ENCODE measurements around the gene HBA1.
"Not testable (repeated sequence)": the region's sequence is repeated elsewhere in the genome, so short reads cannot be mapped to it uniquely, and the experiment has no call there.

The HBA1 gene

DNA sequence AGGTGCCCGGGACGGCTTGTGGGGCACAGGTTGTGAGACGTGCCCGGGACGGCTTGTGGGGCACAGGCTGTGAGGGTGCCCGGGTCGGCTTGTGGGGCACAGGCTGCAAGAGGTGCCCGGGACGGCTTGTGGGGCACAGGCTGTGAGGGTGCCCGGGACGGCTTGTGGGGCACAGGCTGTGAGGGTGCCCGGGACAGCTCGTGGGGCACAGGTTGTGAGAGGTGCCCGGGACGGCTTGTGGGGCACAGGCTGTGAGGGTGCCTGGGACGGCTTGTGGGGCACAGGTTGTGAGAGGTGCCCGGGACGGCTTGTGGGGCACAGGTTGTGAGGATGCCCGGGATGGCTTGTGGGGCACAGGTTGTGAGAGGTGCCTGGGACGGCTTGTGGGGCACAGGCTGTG lies 16.2 kb upstream of the HBA1 start:
- not testable (repeated sequence) for DNase-seq (ENCODE audit: low spot score)

- DNase-seq (ENCODE audit: low spot score): no peak
Measured at GRCh38 chr16:160691-161190, 15.7 kb upstream of the HBA1 start.

DNA sequence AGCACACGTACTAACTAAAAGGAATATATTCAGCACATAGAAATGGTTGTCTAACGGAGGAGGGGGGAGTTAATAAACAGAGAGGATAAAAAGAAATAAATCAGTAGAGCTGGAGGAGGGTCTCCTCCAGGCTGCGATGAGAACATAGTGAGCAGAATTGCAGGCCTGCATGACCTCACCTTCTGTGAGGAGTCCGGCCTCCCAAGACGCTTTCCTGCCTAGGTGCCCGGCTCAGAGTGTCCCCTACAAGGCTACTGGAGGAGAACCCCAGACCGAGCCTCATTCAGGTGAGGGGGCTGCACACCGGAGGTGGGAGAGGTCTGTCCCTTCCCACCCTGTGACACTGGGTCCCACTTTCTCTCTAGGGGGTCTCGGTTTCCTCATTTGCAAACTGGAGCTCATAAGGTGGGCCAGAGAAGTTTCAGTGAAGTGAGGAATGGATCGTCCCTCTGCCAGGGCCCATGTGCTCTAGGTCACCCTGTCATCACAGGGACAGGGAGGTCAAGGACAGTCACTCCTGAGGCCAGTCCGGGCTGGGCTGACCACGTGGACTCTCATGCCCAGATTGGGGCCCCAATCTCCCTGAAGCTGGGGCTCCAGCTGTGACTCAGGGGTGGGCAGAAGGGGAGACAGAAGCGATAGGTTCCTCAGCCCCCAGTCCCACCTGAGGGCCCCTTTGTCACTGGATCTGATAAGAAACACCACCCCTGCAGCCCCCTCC lies 14.0 kb upstream of the HBA1 start:
- no peak for DNase-seq (ENCODE audit: low spot score)

DNA sequence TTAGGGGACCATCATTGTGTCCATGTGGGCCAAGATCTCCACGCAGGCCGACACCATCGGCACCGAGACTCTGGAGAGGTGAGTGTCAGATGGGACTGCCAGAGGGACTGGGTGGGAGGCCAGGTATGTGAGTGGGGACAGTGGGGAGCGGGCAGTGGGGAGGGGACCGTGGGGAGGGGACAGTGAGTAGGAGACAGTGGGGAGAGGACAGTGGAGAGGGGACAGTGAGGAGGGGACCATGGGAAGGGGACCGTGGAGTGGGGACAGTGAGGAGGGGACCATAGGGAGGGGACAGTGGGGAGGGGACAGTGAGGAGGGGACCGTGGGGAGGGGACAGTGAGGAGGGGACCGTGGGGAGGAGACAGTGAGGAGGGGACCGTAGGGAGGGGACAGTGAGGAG lies 13.3 kb upstream of the HBA1 start:
- not testable (repeated sequence) for DNase-seq (ENCODE audit: low spot score)

GRCh38 chr16:163696-164095 lies 12.8 kb upstream of the HBA1 start:
- not testable (repeated sequence) for DNase-seq (ENCODE audit: low spot score)

DNA sequence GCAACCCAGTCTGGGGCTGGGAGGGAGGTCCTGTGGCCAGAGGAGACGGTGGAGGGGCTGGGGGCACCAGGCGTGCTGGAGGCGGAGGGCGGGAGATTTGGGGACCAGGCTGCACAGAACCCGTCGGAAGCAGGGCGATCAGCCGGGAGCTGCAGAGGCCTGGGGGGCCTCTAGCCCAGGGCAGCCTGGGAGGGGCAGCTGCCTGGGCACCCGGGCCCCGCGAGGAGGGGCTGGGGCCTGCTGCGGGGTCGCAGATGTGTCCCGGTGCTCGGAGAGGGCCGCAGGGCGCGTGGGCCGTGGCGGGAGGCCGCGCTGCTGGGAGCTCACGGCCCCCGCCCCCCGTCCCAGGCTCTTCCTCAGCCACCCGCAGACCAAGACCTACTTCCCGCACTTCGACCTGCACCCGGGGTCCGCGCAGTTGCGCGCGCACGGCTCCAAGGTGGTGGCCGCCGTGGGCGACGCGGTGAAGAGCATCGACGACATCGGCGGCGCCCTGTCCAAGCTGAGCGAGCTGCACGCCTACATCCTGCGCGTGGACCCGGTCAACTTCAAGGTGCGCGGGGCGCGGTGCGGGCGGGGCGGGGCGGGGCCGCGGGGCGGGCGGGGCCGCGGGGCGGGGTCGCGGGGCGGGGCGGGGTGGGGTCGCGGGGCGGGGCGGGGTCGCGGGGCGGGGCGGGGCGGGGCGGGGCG lies 12.2 kb upstream of the HBA1 start:
- DNase-seq (ENCODE audit: low spot score): not testable (repeated sequence)

DNA sequence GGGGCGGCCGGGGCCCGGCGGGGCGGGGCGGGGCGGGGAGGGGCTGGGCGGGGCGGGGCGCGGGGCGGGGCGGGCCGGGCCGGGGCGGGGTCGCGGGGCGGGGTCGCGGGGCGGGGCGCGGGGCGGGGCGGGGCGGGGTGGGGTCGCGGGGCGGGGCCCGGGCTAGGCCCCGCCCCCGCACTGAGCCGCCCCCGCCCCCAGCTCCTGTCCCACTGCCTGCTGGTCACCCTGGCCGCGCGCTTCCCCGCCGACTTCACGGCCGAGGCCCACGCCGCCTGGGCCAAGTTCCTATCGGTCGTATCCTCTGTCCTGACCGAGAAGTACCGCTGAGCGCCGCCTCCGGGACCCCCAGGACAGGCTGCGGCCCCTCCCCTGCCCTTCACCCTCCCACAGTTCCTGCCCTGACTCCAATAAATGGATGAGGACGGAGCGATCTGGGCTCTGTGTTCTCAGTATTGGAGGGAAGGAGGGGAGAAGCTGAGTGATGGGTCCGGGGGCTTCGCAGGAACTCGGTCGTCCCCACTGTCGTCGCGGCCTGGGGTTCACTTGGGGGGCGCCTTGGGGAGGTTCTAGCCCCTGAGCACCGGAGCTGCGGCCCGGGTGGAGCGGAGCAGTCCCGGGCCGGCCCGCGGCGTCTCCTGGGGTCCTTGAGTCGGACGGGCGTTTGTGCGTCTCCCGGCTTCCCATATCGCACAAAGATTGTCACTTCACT lies 11.5 kb upstream of the HBA1 start:
- DNase-seq (ENCODE audit: low spot score): peak; percentile 88

DNA sequence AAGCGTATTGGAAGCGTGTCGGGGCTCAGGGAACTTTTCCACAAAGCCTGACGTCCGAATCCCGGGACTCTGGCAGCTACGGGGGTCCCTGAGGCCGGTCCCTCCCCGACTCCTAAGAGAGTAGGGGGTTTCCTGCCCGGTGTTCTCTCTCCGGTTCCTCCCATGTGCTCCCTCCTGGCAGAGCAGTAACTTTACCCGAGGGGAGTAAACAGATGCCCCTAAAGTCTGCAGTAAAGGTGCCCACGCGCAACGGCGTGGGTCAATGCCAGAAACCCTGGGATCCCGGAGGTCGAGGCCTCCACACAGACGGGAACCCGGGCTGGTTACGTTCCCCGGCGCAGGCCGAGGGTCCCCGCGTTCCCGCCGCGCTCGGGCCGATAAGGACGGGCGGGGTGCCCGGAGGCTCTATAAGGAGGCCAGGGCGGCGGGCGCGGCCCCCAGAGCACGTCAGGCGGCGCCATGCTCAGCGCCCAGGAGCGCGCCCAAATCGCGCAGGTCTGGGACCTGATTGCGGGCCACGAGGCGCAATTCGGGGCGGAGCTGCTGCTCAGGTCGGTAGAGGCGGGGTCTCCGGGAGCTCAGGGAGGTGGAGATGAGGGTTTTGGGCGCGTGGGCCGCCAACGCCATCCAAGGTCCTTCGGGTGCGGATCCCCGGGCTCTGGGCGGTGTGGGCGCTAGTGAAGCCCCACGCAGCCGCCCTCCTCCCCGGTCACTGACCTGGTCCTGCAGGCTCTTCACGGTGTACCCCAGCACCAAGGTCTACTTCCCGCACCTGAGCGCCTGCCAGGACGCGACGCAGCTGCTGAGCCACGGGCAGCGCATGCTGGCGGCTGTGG lies 10.7 kb upstream of the HBA1 start, which contains the start of gene HBM:
Gene HBM (plus strand): TSS at position 440 of the 836 bp plus-strand sequence. CDS start 20 bp downstream, at position 460.
- no peak for DNase-seq (ENCODE audit: low spot score)

DNA sequence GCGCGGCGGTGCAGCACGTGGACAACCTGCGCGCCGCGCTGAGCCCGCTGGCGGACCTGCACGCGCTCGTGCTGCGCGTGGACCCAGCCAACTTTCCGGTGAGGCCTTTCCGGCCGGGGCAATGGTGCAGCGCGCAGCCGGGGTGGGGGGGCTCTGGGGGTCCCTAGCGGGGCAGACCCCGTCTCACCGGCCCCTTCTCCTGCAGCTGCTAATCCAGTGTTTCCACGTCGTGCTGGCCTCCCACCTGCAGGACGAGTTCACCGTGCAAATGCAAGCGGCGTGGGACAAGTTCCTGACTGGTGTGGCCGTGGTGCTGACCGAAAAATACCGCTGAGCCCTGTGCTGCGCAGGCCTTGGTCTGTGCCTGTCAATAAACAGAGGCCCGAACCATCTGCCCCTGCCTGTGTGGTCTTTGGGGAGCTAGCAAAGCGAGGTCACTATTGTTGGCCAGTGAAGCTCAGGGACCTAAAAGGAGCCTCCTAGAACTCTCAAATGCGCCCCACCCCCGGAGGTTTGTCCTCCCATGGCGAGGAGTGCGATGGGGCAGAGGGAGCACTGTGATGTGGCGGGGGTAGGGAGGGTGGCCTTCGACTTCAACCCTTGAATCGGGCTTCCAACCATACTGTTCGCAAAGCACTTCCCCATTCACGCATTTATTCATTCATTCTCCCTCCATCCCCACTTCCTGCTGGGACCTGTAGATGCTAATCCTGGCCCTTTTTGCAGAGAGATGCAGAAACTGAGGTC lies 9.9 kb upstream of the HBA1 start:
- no peak for DNase-seq (ENCODE audit: low spot score)

DNA sequence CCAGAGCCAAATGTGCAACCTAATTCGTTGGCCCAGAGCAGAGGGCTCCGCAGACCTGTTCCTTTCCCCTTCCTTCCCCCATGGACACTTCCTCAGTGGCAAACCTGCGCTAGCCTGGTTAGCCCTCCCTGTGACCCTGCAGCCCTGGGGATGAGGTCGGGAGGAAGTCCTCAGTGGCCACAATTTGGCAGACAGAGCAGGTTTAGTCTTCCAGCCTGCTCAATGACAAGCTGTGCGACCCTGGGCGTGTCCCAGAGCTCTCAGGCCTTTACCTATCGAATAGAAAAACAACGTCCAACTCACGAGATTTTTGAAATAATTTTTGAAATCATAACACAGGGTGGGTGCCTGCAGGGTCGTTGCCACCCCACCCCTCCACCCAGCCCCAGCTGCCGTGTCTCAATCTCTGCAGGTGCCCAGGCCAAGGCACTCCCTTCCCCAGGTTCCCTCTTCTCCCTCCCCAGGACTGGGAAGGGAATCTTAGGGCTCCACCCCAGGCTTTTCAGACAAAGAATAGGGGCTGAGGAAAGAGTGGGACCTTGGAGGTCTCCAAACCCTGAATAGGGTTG lies 9.3 kb upstream of the HBA1 start:
- no peak for DNase-seq (ENCODE audit: low spot score)

DNA sequence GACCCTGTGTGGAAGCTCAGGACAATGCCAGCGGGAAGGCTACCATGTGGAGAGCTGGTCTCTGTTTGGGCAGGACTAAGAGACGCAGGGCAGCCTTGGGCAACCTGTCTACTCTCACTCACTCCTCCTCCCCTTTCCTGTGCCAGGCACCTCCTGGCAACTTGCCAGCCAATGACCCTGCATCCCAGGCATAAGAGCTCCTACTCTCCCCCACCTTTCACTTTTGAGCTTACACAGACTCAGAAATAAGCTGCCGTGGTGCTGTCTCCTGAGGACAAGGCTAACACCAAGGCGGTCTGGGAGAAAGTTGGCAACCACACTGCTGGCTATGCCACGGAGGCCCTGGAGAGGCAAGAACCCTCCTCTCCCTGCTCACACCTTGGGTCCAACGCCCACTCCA lies 8.1 kb upstream of the HBA1 start:
- DNase-seq (ENCODE audit: low spot score): peak; percentile 50

- DNase-seq (ENCODE audit: low spot score): no peak
Measured at GRCh38 chr16:169014-169413, 7.5 kb upstream of the HBA1 start.

- DNase-seq (ENCODE audit: low spot score): not testable (repeated sequence)
Measured at GRCh38 chr16:170088-170507, 6.4 kb upstream of the HBA1 start.

DNA sequence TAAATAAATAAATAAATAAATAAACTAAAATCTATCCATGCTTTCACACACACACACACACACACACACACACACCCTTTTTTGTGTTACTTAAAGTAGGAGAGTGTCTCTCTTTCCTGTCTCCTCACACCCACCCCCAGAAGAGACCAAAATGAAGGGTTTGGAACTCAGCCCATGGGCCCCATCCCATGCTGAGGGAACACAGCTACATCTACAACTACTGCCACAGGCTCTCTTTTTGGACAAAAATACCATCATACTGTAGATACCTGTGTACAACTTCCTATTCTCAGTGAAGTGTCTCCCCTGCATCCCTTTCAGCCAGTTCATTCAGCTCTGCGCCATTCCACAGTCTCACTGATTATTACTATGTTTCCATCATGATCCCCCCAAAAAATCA lies 5.7 kb upstream of the HBA1 start:
- DNase-seq (ENCODE audit: low spot score): no peak

- not testable (repeated sequence) for DNase-seq (ENCODE audit: low spot score)
Measured at GRCh38 chr16:172374-172941, 4.0 kb upstream of the HBA1 start, which contains the start of gene HBA2. TSS of gene HBA2 (plus strand) at chr16:172876. CDS start at chr16:172913, 37 bp downstream.

- DNase-seq (ENCODE audit: low spot score): not testable (repeated sequence)
Measured at GRCh38 chr16:173211-173854, 3.1 kb upstream of the HBA1 start.

DNA sequence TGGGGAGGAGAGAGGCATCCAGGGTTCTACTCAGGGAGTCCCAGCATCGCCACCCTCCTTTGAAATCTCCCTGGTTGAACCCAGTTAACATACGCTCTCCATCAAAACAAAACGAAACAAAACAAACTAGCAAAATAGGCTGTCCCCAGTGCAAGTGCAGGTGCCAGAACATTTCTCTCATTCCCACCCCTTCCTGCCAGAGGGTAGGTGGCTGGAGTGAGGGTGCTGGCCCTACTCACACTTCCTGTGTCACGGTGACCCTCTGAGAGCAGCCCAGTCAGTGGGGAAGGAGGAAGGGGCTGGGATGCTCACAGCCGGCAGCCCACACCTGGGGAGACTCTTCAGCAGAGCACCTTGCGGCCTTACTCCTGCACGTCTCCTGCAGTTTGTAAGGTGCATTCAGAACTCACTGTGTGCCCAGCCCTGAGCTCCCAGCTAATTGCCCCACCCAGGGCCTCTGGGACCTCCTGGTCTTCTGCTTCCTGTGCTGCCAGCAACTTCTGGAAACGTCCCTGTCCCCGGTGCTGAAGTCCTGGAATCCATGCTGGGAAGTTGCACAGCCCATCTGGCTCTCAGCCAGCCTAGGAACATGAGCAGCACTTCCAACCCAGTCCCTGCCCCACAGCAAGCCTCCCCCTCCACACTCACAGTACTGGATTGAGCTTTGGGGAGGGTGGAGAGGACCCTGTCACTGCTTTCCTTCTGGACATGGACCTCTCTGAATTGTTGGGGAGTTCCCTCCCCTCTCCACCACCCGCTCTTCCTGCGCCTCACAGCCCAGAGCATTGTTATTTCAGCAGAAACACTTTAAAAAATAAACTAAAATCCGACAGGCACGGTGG lies 2.3 kb upstream of the HBA1 start:
- not testable (repeated sequence) for DNase-seq (ENCODE audit: low spot score)

GRCh38 chr16:175011-175949 lies 1.2 kb upstream of the HBA1 start:
- no peak for DNase-seq (ENCODE audit: low spot score)

Data from D341Med (cell line).